HEK293 (cell line): Measurements from ENCODE around the gene RNF212.

Source experiments
- HOXA7 ChIP-seq: sonication (generic); formaldehyde crosslinking; IDR thresholded peaks from 2 replicates; pipeline ENCODE4 v1.8.1; 2022; ENCODE audit warnings: missing genetic modification reagents, borderline replicate concordance
- ZNF555 ChIP-seq: fragments of 450-650 bp; formaldehyde crosslinking; conservative IDR thresholded peaks from 2 replicates; pipeline ENCODE4 v1.5.1; 2017; ENCODE audit warnings: missing biosample characterization, mild to moderate bottlenecking, missing genetic modification characterization, inconsistent platforms
- TF ChIP-seq, protein P1 (sequence below): fragments of 450-650 bp; formaldehyde crosslinking; IDR thresholded peaks from 2 replicates; pipeline ENCODE4 v1.5.1; 2016; ENCODE audit warnings: missing biosample characterization, missing genetic modification characterization

DNA sequence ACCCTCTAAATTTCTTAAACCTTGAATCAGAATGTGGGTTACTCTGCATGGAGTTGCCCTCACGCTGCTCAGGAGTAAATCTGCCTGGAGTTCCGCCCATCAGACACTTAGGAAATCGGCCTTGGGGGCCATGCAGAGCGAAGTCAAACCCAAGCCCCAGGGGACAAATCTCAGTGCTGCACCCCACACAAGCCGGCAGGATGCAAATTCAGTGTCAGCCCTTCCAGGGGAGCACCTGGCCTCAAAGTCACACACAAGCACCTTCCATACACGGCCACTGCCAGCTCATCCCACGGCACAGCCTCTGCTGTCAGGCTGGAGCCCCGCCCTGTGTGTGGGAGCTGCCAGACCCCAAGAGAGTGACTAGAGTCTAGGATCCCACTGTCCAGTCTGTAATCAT, 27.4 kb downstream of the RNF212 start:
- no peak for TF ChIP-seq ZNF555 (tag by site-specific recombination)
- TF ChIP-seq, protein P1, sequence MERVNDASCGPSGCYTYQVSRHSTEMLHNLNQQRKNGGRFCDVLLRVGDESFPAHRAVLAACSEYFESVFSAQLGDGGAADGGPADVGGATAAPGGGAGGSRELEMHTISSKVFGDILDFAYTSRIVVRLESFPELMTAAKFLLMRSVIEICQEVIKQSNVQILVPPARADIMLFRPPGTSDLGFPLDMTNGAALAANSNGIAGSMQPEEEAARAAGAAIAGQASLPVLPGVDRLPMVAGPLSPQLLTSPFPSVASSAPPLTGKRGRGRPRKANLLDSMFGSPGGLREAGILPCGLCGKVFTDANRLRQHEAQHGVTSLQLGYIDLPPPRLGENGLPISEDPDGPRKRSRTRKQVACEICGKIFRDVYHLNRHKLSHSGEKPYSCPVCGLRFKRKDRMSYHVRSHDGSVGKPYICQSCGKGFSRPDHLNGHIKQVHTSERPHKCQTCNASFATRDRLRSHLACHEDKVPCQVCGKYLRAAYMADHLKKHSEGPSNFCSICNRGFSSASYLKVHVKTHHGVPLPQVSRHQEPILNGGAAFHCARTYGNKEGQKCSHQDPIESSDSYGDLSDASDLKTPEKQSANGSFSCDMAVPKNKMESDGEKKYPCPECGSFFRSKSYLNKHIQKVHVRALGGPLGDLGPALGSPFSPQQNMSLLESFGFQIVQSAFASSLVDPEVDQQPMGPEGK (tag by site-specific recombination) = no peak
- TF ChIP-seq HOXA7 (CRISPR knock-in tag) = no peak
